HG03064 (cell line): ENCODE measurements around the gene KCNK16.

Experiments used
- ATAC-seq: cut with Tn5 transposase; IDR thresholded peaks from one replicate; pipeline ENCODE4 v1.9.1; 2021; ENCODE audit warnings: low read depth; ENCODE audit not compliant: unreplicated experiment

Gene KCNK16

GRCh38 chr6:39322306-39322850 lies at the start of gene KCNK16:
Gene KCNK16 (minus strand): TSS chr6:39322702. CDS start chr6:39322540, 162 bp downstream.
- no peak for ATAC-seq

- ATAC-seq = no peak
Measured at GRCh38 chr6:39370390-39370789, 47.9 kb upstream of the KCNK16 start.

GRCh38 chr6:39369987-39370386 lies 47.5 kb upstream of the KCNK16 start:
- ATAC-seq = no peak

- no peak for ATAC-seq
Measured at GRCh38 chr6:39367700-39368099, 45.2 kb upstream of the KCNK16 start.

- ATAC-seq = no peak
Measured at GRCh38 chr6:39366931-39367618, 44.6 kb upstream of the KCNK16 start.

GRCh38 chr6:39365281-39366074 lies 43.0 kb upstream of the KCNK16 start:
- ATAC-seq = no peak

GRCh38 chr6:39363280-39363679 lies 40.8 kb upstream of the KCNK16 start:
- no peak for ATAC-seq

GRCh38 chr6:39362487-39362865 lies 40.0 kb upstream of the KCNK16 start:
- no peak for ATAC-seq

- ATAC-seq = no peak
Measured at GRCh38 chr6:39361657-39362486, 39.4 kb upstream of the KCNK16 start.

- ATAC-seq = no peak
Measured at GRCh38 chr6:39360378-39360777, 37.9 kb upstream of the KCNK16 start.

GRCh38 chr6:39357998-39358686 lies 35.6 kb upstream of the KCNK16 start:
- no peak for ATAC-seq

- ATAC-seq = no peak
Measured at GRCh38 chr6:39353698-39354315, 31.3 kb upstream of the KCNK16 start.

GRCh38 chr6:39350723-39351505 lies 28.4 kb upstream of the KCNK16 start:
- no peak for ATAC-seq

- no peak for ATAC-seq
Measured at GRCh38 chr6:39348740-39349139, 26.2 kb upstream of the KCNK16 start.

- no peak for ATAC-seq
Measured at GRCh38 chr6:39347906-39348585, 25.5 kb upstream of the KCNK16 start.

- ATAC-seq = no peak
Measured at GRCh38 chr6:39347206-39347605, 24.7 kb upstream of the KCNK16 start.

- ATAC-seq = no peak
Measured at GRCh38 chr6:39344821-39345280, 22.3 kb upstream of the KCNK16 start.

- no peak for ATAC-seq
Measured at GRCh38 chr6:39343396-39343870, 20.9 kb upstream of the KCNK16 start.
